Small intestine (tissue), 7 donors: ENCODE results near the gene OSTF1. TPM values are rescaled to one million over a fixed set of nuclear protein-coding genes. Genes with fewer than 3 reads are reported as not detected.

Source experiments
- DNase-seq, 2 donors: peaks; one replicate each; pipeline versions ENCODE4 v3.0.0 to v3.0.0-alpha.2; 2013
- FAIRE-seq: peaks from 2 replicates; lab custom pipeline; 2012; peaks lifted over from hg19 to GRCh38; lab: Jason Lieb, UNC
- H3K27ac ChIP-seq, 3 donors: one replicate each; pipeline ENCODE4 v1.5.1; 2013; ENCODE audit warnings: low read length in 2 of 3, mild to moderate bottlenecking in 2 of 3, control low read depth in 1 of 3, inconsistent platforms in 1 of 3, low read depth in 1 of 3, moderate library complexity in 1 of 3
- H3K27me3 ChIP-seq, 3 donors: one replicate each; pipeline ENCODE4 v1.6.1; 2013; ENCODE audit warnings: low read length in 3 of 3, inconsistent platforms in 1 of 3; ENCODE audit not compliant: control insufficient read depth in 3 of 3, insufficient read depth in 3 of 3
- H3K36me3 ChIP-seq, 3 donors: one replicate each; pipeline ENCODE4 v1.6.1; 2013; ENCODE audit warnings: low read length in 3 of 3, inconsistent platforms in 1 of 3, low read depth in 1 of 3, mild to moderate bottlenecking in 1 of 3, moderate library complexity in 1 of 3; ENCODE audit not compliant: control insufficient read depth in 3 of 3, insufficient read depth in 2 of 3
- H3K4me1 ChIP-seq, 3 donors: one replicate each; pipeline ENCODE4 v1.6.1; 2013; ENCODE audit warnings: low read length in 2 of 3, inconsistent platforms in 1 of 3, low read depth in 1 of 3, mild to moderate bottlenecking in 1 of 3, moderate library complexity in 1 of 3; ENCODE audit not compliant: control insufficient read depth in 3 of 3, insufficient read depth in 2 of 3
- H3K4me3 ChIP-seq, 3 donors: one replicate each; pipeline ENCODE4 v1.5.1; 2013; ENCODE audit warnings: low read length in 3 of 3, control low read depth in 1 of 3, inconsistent platforms in 1 of 3, low read depth in 1 of 3, mild to moderate bottlenecking in 1 of 3, moderate library complexity in 1 of 3
- H3K9me3 ChIP-seq, 2 donors: one replicate each; pipeline ENCODE4 v1.6.1; 2013; ENCODE audit warnings: low read depth in 1 of 2, low read length in 1 of 2; ENCODE audit not compliant: control insufficient read depth in 2 of 2, insufficient read depth in 1 of 2
- WGBS, 3 donors: extraction: QIAGEN DNeasy Blood & Tissue Kit; methylation state at CpG; one replicate each; pipeline ENCODE4 v1.1.7; 2013; 5-methylcytosine and 5-hydroxymethylcytosine counted together
- polyA plus RNA-seq, 4 donors: library from polyadenylated mRNA; stranded (reverse) in 3 of 4; unstranded in 1 of 4; fragments of 200-250 nt in 3 of 4; fragments of 120-200 nt in 1 of 4; gene quantifications; one replicate each; pipeline versions ENCODE4 v1.2.1 to v1.2.3, GENCODE V29; 2013
- donor health status: healthy with polysubstance abuse.
- donor health status: control.
- donor health status: control.
- donor health status: Bipolar disorder and iron deficiency.
- donor health status: healthy.

OSTF1 gene
- polyA plus RNA-seq, 4 donors, result 37.0 to 48.9 (median 43.5) TPM

DNA sequence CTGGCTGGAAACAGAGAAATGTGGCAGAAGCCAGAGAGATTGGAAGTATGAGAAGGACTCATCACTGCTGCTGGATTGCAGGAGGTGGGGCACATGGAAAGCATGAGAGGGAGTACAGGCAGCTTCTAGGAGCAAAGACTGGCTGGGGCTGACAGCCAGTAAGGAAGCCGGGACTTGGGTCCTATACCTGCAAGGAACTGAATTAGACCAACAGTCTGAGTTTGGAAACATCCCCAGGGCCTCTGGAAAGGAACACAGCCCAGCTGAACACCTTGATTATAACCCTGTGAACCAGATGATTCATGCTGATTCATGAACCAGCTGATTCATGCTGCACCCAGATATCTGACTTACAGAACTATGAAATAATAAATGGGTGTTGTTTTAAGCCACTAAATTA lies 93.4 kb downstream of the OSTF1 start:
- DNase-seq (peak in 1 of 2 donors; percentile 64), FAIRE-seq (no peak)
- no peak overlapping the region for H3K4me3 ChIP-seq
- no peaks in the 10 kb centered on the region for H3K4me1 ChIP-seq
- H3K27ac ChIP-seq, result no peak overlapping the region
- H3K27me3 ChIP-seq, result no peaks in the 10 kb centered on the region
- peaks cover 0 to 3% of the 10 kb centered on the region in 2 donors for H3K9me3 ChIP-seq
- WGBS, 3 donors, result 71 to 88% (median 85%) methylated on average over 1 of the region's 1 CpG
- H3K36me3 ChIP-seq, result peaks cover 0 to 3% (median 1%) of the 10 kb centered on the region in 3 donors

DNA sequence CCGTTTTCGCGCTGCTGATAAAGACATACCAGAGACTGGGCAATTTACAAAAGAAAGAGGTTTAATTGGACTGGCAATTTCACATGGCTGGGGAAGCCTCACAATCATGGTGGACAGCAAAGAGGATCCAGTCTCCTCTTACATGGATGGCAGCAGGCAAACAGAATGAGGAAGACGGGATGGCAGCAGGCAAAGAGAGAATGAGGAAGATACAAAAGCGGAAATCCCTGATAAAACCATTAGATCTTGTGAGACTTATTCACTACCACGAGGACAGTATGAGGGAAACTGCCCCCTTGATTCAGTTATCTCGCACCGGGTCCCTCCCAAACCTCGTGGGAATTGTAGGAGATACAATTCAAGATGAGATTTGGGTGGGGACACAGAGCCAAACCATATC lies 95.0 kb downstream of the OSTF1 start:
- DNase-seq, result no peak
- H3K4me3 ChIP-seq, result no peak overlapping the region
- H3K9me3 ChIP-seq, result peaks cover 0 to 3% of the 10 kb centered on the region in 2 donors
- 94 to 95% (median 95%) methylated on average over 9 of the region's 9 CpGs for WGBS, 3 donors
- no peaks in the 10 kb centered on the region for H3K27me3 ChIP-seq
- H3K27ac ChIP-seq, result no peak overlapping the region
- peaks cover 0 to 3% (median 1%) of the 10 kb centered on the region in 3 donors for H3K36me3 ChIP-seq
- no peaks in the 10 kb centered on the region for H3K4me1 ChIP-seq
- no peak for FAIRE-seq

DNA sequence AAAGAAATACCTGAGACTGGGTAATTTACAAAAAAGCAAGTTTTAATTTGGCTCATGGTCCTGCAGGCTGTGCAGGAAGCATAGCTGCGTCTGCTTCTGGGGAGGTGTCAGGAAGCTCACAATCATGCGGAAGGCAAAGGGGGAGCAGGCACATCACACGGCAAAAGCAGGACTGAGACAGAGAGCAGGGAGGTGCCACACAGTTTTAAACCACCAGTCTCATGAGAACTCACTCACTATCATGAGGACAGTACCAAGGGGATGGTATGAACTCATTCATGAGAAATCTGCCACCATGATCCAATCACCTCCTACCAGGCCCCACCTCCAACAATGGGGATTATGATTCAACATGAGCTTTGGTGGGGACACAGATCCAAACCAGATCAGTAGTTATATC lies 96.2 kb downstream of the OSTF1 start:
- Histone ChIP-seq H3K4me3 (no peak overlapping the region), H3K4me1 (no peaks in the 10 kb centered on the region), H3K27me3 (no peaks in the 10 kb centered on the region), H3K36me3 (peaks cover 0 to 3% (median 1%) of the 10 kb centered on the region in 3 donors), H3K27ac (no peak overlapping the region), H3K9me3 (peaks cover 0 to under 1% of the 10 kb centered on the region in 2 donors)
- FAIRE-seq (no peak), DNase-seq (no peak)
- WGBS, 3 donors, result 65 to 87% (median 85%) methylated on average over 3 of the region's 3 CpGs

DNA sequence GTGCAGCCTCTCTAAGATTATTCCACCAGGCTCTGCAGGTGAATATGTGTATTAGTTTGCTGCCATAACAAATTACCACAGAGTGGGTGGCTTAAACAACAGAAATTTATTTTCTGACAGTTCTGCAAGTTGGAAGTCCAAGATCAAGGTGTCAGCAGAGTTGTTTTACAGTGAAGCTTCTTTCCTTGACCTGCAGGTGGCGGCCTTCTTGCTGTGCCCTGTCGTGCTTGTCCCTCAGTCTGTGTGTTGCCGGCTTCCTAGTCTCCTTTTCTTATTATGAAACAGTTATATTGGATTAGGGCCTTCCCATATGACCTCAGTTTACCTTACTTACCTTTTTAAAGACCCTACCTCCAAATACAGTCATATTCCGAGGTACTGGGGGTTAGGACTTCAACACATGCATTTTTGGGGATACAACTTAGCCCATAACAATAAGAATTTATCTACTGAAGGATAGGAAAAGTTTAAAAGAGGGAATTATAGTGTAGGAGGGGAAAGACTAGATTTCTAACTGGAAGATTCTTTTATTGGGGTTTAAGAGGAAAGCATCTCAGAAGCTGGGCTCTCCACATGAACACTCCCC lies 97.4 kb downstream of the OSTF1 start:
- FAIRE-seq (no peak), DNase-seq (peak; percentile 40 to 68)
- WGBS, 3 donors, result 27 to 44% (median 38%) methylated on average over 4 of the region's 4 CpGs
- Histone ChIP-seq H3K4me3 (no peak overlapping the region), H3K4me1 (no peaks in the 10 kb centered on the region), H3K27ac (no peak overlapping the region), H3K9me3 (no peaks in the 10 kb centered on the region), H3K36me3 (peaks cover 0 to 3% (median 1%) of the 10 kb centered on the region in 3 donors), H3K27me3 (no peaks in the 10 kb centered on the region)

DNA sequence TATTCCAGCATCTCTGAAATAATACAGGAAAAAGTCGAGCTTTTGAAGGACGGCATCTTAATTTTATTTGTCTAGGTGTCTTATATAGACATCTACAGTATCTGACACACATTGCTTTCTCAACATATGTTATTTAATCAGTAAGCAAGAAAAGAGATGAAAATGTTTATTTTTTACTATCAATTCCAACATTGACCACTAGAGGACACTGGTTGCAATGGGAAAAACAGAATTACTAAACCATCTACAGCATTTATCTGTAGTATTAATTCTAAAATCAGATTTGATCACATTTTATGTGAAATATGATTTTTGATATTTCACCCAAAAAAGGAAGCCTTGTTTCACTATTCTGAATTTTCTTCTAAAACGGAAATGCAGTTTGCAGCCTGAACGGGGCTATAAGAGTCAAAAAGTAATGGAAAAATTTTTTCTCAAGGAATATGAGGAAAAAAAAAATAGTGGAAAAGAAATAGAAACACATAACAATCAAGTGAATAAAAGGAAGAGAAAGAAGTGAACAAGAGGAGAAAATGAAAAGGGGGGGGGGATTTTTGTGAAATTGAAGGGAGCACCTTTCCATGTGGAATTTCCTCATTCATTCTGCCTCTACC lies 98.6 kb downstream of the OSTF1 start:
- FAIRE-seq (peak; percentile 5), DNase-seq (peak; percentile 22 to 27)
- Histone ChIP-seq H3K4me3 (no peak overlapping the region), H3K27ac (no peak overlapping the region), H3K9me3 (no peaks in the 10 kb centered on the region), H3K36me3 (peaks cover 0 to 3% (median 0%) of the 10 kb centered on the region in 3 donors), H3K4me1 (no peaks in the 10 kb centered on the region), H3K27me3 (no peaks in the 10 kb centered on the region)
- WGBS, 3 donors, result 31 to 32% (median 31%) methylated on average over 4 of the region's 4 CpGs

DNA sequence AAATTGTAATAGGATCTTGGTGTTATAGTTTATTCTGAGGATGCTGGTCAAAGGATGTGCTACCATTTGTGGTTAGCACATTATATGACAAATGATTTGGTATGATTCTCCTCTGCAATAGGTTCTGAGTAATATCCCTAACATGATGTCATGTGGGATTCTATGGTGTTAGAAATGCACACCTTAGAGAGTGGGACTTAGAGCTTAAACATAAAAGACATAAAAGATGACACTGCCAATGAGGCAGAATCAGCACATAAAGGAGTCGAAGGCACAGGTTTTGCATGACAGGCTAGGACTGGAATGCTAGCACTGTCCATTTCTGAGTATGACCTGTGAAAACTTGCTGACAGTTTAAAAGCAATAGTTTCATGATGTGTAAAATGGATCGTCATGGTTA lies 100.4 kb downstream of the OSTF1 start:
- WGBS, 3 donors, result 88 to 98% (median 91%) methylated on average over 2 of the region's 2 CpGs
- no peak for DNase-seq
- Histone ChIP-seq H3K4me3 (no peak overlapping the region), H3K27me3 (no peaks in the 10 kb centered on the region), H3K27ac (no peak overlapping the region), H3K36me3 (no peaks in the 10 kb centered on the region), H3K4me1 (no peaks in the 10 kb centered on the region), H3K9me3 (no peaks in the 10 kb centered on the region)
- no peak for FAIRE-seq

DNA sequence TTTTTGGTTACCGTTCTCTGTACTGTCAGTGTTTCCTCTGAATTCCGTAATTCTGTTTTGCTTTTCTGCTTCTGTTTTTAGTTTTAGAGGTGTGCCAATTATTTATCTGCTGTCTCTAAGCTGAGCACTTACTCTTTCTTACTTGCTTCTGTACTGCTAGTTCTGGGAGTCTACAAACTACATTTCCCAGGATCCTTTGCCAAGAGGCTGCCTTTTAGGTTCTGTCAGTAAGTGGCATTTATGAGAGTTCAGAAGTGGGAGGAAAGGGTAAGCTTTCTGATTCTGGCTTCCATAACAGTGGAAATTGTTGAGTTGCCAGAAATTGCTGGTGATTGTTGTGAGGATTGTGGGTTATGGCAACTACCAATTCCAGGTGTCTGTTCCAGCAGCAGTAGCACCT lies 102.4 kb downstream of the OSTF1 start:
- DNase-seq (no peak), FAIRE-seq (no peak)
- H3K36me3 ChIP-seq, result no peaks in the 10 kb centered on the region
- H3K9me3 ChIP-seq, result no peaks in the 10 kb centered on the region
- H3K4me3 ChIP-seq, result no peak overlapping the region
- H3K27ac ChIP-seq, result no peak overlapping the region
- WGBS, 3 donors, result 79 to 93% (median 87%) methylated on average over 2 of the region's 2 CpGs
- peaks cover 0 to 4% (median 0%) of the 10 kb centered on the region in 3 donors for H3K27me3 ChIP-seq
- no peaks in the 10 kb centered on the region for H3K4me1 ChIP-seq
